Loucy (cell line): ENCODE data around the gene NR2F1-AS1.

Experiments used
- EZH2phosphoT487 ChIP-seq: fragments of 200-600 bp; IDR thresholded peaks from 2 replicates; pipeline ENCODE4 v1.6.1; 2018; ENCODE audit warnings: antibody characterized with exemption, mild to moderate bottlenecking, moderate library complexity, borderline replicate concordance
- TF ChIP-seq, protein P1 (sequence below): fragments of 200-600 bp; sonication (generic); conservative IDR thresholded peaks from 2 replicates; pipeline ENCODE4 v1.5.1; 2014; ENCODE audit warnings: mild to moderate bottlenecking, antibody characterized with exemption, low read length

DNA sequence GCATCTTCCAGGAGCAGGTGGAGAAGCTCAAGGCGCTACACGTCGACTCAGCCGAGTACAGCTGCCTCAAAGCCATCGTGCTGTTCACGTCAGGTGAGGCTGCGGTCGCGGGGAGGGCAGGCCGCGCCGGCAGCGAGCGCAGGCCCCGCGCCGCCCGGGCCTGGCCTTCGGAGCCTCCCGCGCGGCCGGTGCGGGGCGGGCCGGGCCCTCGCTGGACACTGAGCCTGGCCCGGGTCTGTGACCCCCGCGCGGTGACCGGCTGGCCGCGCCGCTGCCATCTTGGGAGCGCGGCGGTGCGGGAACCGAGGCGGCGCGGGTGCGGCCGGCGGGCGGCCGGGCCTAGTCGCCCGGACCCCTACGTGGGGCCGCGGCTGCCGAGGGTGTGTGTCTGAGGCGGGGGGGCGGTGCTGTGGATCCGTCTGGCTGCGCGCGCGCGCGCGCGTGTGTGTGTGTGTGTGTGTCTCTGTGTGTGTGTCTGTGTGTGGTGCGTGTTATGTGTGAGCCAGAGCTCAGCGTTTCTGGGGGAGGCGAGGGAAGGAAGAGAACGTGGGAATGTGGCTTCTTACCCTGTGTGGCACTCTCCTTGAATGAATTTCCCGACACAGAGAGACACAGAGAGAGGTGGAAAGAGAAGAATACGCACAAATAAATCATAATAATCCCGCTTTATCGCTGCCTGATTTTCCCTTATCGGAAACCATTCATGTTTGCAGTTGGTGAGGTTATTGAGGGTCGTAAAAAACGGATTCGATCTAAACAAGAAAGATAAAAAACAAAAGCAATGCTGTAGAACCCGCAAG, 7.5 kb upstream of the NR2F1-AS1 start:
- TF ChIP-seq, protein P1, sequence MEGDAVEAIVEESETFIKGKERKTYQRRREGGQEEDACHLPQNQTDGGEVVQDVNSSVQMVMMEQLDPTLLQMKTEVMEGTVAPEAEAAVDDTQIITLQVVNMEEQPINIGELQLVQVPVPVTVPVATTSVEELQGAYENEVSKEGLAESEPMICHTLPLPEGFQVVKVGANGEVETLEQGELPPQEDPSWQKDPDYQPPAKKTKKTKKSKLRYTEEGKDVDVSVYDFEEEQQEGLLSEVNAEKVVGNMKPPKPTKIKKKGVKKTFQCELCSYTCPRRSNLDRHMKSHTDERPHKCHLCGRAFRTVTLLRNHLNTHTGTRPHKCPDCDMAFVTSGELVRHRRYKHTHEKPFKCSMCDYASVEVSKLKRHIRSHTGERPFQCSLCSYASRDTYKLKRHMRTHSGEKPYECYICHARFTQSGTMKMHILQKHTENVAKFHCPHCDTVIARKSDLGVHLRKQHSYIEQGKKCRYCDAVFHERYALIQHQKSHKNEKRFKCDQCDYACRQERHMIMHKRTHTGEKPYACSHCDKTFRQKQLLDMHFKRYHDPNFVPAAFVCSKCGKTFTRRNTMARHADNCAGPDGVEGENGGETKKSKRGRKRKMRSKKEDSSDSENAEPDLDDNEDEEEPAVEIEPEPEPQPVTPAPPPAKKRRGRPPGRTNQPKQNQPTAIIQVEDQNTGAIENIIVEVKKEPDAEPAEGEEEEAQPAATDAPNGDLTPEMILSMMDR, result no peak
- TF ChIP-seq EZH2phosphoT487, result no peak
